UCSD-AML1 (cell line): ENCODE data around the gene DDX5.
"Not testable (repeated sequence)": the region's sequence is repeated elsewhere in the genome, so short reads cannot be mapped to it uniquely, and the experiment has no call there.

Source experiments
- DNase-seq: peaks from one replicate; lab custom pipeline; 2025; ENCODE audit not compliant: unreplicated experiment; lab: John Stamatoyannopoulos, UW

The DDX5 gene

DNA sequence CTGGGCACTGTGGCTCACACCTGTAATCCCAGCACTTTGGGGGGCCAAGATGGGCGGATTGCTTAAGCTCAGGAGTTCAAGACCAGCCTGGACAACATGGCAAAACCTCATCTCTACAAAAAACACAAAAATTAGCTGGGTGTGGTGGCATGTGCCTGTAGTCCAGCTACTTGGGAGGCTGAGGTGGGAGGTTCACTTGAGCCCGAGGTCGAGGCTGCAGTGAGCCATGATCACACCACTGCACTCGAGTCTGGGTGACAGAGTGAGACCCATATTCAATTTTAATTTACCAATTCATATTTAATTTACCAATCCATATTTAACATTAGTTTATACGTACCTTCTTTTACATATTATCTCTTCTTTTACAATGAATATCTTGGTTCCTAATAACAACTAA is 10.8 kb downstream of the DDX5 start:
- DNase-seq, result not testable (repeated sequence)

DNA sequence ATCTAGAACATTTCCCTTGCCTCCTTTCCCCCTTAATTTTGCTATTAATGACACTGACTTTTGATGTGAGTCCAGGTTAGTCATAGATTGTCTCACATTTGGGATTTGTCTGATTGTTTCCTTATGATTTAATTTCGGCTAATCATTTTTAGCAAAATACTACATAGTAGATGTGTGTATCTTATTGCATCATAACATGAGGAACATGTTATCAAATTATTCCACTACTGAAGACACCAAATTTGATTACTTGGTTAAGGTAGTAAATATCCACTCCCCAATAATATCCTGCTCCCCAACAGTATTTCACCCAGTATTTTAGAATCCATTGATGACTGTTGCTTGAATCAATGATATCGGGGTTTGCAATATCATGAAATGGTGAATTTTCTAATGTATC is 12.0 kb downstream of the DDX5 start:
- DNase-seq, result no peak

DNA sequence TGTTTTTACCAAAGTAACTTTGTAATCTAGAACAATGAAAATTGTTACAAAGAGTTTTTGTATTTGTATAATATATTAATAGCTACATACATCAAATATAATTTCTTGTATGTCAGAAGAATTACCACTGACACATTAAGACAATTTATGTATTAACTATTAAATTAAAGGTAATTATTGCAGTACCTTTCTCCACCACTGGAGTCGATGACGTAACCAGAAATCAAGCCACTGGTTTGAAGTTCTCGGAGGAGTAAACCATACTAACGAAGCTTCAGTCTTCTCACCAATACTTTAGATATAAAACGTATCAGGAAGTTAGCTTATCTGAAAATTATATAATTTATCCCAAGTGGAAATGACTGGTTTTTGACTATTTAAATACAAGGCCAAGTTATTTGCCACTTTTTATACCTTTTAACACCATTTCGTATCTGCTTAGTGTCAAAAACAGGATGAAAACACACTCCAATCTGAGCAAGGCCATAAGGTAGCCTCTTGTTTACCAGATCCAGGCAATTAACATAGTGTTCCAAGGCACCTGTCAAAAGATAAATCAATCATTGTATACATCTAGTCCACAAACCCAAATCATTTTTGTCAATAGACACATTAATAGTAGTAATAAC is 13.5 kb downstream of the DDX5 start:
- no peak for DNase-seq

DNA sequence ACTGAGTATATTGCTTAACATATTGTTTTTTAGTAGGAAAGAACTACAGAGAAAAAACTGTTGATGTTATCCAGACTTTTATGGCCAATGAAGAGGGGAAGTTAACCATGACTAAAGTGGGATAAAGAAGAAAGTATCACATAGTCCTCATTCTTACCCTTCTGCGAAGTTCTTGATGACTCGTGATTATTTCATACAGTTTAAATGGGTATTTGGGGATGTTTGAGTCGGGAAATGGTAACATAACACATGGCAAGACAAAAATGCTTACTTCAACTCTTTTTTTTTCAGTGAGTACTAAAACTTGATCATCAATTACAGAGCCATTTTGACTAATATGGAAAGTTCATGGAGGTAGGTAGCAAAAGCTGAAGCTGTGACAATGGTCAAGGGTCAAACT is 14.1 kb downstream of the DDX5 start:
- no peak for DNase-seq

DNA sequence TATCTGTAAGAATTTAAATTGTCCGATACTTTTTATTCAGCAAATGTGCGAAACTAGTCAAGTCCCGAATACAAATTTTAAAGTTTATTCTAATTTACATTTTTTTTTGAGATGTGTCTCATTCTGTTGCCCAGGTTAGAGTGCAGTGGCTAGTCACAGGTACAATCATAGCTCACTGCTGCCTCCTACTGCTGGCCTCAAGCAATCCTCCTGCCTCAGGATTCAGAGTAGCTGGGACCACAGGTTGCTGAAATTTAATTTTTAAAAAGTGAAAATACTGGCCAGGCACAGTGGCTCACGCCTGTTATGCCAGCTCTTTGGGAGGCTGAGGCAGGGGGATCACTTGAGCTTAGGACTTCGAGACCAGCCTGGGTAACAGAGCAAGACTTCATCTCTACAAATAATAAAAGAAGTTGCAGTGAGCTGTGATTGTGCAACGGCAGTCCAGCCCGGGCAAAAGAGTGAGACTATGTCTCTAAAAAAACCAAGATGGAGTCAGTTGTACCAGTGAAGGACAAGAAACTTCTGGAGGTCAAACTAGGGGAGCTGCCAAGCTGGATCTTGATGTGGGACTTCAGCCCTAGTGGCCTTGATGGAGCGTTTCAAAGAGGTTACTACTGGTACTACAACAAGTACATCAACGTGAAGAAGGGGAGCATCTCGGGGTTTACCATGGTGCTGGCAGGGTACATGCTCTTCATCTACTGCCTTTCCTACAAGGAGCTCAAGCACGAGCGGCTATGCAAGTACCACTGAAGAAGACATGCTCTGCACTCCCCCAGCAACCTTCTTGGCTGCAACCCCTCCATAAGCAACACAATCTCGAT is 14.8 kb downstream of the DDX5 start:
- peak; percentile 30 for DNase-seq

DNA sequence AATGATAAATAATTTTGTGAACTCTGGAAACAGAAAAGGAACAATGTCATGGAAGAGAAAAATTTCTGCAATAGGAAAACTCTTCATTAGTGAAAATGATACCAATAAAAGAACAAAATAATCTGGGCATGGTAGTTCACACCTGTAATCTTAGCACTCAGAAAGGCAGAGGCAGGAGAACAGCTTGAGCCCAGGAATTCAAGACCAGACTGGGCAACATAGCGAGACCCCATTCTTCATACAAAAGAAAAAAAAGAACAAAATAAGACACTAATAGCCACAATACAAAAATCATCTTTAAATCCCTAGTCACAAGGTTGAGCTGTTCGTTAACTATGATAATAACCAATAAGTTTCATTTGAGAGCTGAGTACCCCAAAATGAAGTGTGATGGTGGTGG is 17.8 kb downstream of the DDX5 start:
- no peak for DNase-seq

DNA sequence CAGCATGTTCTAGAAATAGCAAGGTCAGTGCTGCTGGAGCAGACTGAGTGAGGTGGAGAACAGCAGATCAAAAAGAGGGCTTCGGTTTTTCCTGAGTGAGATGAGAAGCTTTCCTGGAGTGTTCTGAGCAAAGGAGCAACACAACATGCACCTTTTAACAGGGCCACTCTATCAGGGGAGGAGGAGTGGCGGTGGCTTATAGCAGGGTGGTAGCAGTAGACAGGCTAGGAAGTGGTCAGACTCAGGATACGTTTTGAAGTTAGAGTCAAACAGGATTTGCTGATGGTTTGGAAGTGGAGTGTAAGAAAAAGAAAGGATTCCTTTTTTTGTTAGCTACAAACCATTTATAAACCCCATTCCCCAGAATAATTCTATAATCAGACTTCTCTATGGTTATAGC is 21.7 kb downstream of the DDX5 start:
- DNase-seq, result no peak

DNA sequence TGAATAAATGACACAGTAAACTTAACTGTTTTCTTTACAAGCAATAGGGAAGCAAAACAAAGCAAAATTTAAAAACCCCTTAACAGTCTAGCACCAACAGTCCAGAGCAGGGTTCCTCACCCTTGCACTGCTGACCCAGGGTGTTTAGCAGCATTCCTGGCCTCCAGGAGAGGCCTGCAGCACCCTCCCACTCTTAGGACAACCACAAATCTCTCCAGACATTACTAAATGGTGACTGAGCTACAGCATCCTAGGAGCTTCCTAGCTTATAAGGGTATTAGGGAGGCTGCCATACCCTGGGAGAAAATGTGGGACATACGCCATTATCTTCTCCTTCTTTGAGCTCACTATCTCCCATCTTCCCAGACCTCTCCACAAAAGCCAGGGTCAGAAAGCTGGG is 25.1 kb downstream of the DDX5 start:
- no peak for DNase-seq

DNA sequence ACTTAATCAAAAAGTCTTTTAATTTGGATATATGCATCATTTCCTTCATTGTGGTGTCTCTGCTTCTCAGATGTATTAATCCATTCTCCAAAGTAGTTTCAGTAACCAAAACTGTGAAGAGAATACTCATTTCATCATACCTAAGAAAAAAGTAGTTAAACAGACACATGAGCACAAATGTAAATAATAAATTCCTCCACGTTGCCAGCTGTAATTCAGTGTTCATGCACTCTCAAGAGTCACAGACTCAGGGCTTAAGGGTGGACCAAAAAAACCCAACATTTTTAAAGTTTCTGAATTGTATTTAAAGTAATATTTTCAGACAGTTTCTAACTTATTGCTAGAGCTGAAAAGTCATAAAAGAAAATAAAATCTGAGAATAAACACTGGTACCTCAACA is 28.2 kb downstream of the DDX5 start:
- DNase-seq, result no peak

DNA sequence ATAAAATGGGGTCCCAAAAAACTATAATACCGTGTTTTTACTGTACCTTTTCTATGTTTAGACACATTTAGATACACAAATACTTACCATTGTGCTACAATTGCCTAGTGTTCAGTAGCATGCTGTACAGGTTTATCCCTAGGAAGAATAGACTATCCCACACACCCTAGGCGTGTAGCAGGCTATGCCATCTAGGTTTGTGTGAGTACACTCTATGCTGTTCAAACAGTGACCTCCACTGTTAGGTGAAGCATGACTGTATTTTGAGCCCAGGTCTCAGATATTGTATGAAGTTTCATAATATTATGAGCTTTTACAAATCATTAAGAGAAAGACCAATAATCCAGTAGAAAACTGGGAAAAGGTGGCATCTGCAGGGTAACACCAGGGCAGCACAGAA is 33.5 kb downstream of the DDX5 start:
- DNase-seq, result no peak

DNA sequence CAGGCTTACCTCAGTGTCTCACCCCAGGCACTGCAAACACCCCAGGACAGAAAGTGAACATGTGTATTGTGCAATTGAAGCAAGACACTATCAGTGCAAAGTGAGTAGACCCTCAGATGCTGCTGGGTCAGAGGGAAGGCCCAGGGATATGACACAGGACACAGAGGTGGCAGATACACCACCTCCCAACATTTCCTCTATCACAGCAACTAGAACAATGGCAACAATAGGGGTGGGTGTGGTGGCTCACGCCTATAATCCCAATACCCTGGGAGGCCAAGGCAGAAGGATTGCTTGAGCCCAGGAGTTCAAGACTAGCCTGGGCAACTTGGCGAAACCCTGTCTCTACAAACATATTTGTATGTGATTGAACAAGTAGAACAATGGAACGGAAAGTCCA is 34.6 kb downstream of the DDX5 start:
- no peak for DNase-seq

DNA sequence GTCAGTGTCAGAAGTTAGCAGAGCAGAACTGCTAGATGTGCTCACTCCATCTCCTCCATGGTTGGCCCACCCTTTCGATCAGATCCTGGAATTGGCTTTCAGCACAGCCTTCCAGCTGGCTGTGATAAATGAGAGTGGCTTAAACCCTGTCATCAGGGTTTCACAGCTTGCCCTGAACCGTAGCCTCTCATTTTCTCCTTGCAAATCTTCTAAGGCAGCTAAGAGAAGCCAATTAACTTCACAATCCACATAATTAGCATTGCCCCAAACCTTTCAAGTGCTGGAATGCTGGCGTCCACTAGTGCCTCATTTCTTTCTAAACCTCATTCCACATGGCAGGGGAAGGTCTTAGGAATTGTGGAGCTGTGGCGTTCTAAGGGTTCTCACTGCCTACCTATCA is 35.5 kb downstream of the DDX5 start:
- DNase-seq, result no peak

DNA sequence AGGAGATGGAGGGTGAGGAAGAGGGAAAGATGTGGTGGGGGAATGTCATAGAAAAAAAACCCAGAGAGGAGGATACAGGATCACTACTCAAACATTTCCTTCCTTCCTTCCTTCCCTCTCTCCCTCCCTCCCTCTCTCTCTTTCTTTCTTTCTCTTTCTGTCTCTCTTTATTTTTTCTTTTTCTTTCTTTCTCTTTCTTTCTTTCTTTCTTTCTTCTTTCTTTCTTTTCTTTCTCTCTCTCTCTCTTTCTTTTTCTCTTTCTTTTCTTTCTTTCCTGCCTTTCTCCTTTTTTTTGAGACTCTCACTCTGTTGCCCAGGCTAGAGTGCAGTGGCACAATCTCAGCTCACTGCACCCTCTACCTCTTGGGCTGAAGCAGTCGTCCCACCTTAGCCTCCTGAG is 39.3 kb downstream of the DDX5 start:
- not testable (repeated sequence) for DNase-seq

DNA sequence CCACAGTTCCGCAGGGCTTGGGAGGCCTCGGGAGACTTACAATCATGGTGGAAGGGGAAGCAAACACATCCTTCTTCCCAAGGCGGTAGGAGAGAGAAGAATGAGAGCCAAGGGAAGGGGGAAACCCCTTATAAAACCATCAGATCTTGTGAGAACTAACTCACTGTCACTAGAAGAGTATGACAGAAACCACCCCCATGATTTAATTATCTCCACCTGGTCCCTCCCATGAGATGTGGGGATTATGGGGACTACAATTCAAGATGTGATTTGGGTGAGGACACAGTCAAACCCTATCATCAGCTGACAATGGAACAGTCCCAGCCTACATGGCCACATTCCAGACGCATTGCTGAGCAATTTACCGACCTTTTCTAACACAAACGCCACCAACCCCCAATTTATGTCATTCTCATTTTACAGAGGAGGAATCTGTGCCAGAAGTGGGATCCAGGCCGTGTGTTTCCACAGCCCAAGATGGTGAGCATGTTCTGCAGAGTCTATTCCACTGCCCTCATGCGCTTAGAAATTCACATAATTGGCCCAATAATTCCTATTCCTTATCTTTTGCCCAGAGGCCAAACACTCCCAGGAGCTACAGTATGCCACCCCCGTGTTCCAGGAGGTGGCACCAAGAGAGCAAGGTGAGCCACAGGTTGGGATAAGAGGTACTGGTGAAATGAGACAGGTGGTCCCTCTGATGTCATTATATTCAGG is 39.9 kb downstream of the DDX5 start:
- no peak for DNase-seq

DNA sequence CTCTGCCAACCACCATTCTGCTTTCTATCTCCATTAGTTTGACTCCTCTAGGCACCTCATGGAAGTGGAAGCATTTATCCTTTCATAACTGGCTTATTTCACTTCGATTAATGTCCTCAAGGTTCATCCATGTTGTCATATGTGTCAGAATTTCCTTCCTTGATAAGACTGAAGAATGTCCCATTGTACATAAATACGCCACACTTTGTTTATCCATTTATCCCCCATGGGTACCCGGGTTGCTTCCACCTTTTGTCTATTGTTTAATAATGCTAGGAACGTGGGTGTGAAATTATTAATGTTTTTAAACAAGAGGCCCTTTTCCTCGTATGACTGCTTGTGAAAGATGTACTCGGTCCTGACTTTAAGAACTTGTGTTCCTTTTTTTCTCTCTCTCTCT is 44.3 kb downstream of the DDX5 start:
- no peak for DNase-seq

DNA sequence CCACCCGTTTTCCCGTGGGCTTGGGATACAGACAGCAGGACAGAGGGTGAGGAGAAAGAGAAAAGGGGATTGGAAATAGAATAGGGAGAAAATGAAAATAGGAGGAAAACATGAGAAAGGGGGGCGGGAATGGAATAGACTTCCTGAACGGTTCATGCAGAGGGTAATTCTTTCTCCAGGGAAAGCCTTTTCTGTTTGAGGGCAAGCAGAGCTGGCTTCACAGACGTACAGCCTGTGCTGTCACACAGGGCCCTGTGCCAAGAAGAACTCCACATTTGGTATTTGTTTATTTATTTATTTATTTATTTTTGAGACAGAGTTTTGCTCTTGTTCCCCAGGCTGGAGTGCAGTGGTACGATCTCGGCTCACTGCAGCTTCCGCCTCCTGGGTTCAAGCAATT is 45.1 kb downstream of the DDX5 start:
- DNase-seq, result no peak

DNA sequence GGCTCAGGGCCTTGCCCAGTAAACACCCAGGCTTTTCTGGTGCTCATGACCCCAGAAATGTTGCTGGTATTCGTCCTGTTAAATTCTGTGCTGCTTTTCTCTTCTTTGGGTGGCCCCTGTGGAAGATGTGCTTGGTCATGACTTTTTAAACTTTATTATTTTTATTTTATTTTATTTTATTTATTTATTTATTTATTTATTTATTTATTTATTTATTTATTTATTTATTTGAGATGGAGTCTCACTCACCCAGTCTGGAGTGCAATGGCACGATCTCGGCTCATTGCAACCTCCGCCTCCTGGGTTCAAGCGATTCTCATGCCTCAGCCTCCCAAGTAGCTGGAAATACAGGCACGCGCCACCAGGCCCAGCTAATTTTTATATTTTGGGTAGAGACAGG is 46.3 kb downstream of the DDX5 start:
- not testable (repeated sequence) for DNase-seq

DNA sequence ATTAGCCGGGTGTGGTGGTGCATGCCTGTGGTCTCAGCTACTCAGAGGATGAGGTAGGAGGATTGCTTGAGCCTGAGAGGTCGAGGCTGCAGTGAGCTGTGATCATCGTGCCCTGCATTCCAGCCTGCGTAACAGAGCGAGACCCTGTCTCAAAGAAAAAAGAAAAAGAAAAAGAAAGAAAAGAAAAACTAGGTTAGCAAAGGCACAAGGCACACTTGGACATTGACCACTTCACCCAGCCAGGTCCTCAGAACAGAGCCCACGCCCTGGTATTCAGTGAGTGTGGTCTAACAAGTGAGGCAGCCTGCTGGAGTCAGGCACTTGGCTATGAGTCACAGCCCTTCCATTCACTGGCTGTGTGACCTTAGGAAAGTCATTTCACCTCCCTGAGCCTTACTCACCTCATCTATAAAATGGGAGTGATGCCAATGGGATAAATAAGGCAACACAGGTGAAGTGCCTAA is 46.8 kb downstream of the DDX5 start:
- DNase-seq, result no peak

DNA sequence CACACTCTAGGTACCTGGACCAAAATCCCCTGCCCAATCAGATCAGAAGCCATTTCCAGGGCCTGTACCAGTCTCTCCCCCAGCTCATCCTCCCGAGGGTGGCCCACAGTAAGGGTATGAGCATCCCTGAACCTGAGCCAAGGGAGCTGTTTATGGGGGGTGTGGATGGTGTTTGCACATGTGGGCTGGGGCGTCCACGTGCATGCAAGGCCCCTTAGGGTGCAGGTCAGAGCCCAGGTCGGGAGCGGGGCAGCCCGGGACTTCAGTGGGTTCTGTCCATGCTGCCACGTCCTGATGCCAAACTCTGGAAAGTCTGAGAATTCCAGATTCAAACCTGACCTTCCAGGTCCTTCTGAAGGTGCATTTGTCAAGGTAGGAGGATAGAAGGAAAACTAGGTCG is 47.3 kb downstream of the DDX5 start:
- no peak for DNase-seq

DNA sequence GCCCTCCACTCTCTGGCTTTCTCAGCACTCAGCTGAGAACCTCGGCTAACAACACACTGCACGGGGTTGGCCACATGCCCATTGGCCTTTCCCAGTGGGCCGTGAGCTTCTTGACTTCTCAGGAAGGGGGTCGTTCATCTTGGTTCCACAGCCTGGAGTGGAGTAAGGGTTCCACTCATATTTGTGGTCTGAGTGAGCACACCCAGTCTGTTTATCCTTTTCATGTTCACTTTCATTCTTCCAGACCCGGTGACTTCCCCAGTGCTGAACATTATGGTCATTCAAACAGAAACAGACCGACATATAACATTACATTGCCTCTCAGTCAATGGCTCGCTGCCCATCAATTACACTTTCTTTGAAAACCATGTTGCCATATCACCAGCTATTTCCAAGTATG is 48.9 kb downstream of the DDX5 start:
- no peak for DNase-seq

DNA sequence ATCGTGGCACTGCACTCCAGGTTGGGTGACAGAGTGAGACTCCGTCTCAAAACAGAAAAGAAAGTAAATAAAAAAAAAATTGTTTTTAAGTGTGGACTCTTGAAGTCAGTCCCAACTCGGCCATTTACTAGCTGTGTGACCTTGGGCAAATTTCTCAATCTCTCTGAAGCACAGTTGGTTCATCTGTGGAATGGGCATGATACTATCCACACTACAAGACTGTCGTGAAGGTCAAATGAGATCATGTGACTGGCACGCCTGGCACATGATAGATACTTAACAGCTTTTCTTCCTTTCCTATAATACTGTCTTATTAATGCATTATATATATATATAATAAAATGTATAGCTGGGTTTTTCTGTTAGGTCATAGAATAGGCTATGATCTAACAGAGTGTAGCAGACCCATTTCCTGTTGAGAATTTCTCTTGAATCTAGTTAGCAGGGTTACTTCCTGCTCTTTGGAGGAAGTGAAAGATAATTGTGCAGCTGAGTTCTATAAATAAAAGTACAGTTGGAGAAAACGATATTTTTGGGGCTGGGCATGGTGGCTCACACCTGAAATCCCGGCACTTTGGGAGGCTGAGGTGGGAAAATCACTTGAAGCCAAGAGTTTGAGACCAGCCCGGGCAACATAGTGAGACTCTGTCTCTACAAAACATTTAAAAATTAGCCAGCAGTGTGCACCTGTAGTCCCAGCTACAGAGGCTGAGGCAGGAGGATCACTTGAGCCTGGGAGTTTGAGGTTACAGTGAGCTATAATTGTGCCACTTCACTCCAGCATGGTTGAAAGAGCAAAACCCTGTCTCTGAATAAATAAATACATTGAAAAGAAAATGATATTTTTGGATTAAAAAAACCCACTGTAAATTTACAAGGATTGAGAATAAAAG is 49.9 kb downstream of the DDX5 start:
- no peak for DNase-seq
